Fibroblast of skin of right quadriceps (primary cell): ENCODE measurements around the gene NHLRC4.

ENCODE experiments used
- DNase-seq: peaks from one replicate; pipeline ENCODE4 v3.0.0-alpha.2; 2013

The NHLRC4 gene

GRCh38 chr16:568401-569258, 1.8 kb downstream of the NHLRC4 start:
- no peak for DNase-seq

- DNase-seq, result peak; percentile 56
These were observed 2.8 kb downstream of the NHLRC4 start, which contains the start of gene PIGQ for GRCh38 chr16:569445-570254. PIGQ (plus strand) TSS chr16:569968; CDS start chr16:574075, 4,107 bp downstream.

- DNase-seq, result no peak
These were observed 6.3 kb downstream of the NHLRC4 start for GRCh38 chr16:572865-573650.

GRCh38 chr16:574021-574760, 7.4 kb downstream of the NHLRC4 start:
- no peak for DNase-seq

- DNase-seq, result no peak
These were observed 8.8 kb downstream of the NHLRC4 start for GRCh38 chr16:575354-576196.

GRCh38 chr16:576197-576822, 9.5 kb downstream of the NHLRC4 start:
- no peak for DNase-seq

- DNase-seq, result no peak
These were observed 10.0 kb downstream of the NHLRC4 start for GRCh38 chr16:576823-577201.

- DNase-seq, result no peak
These were observed 11.0 kb downstream of the NHLRC4 start for GRCh38 chr16:577796-578195.

GRCh38 chr16:578232-578869, 11.5 kb downstream of the NHLRC4 start:
- DNase-seq, result no peak

GRCh38 chr16:578870-579405, 12.1 kb downstream of the NHLRC4 start:
- peak; percentile 58 for DNase-seq

GRCh38 chr16:580141-580945, 13.5 kb downstream of the NHLRC4 start:
- no peak for DNase-seq

- DNase-seq, result no peak
These were observed 14.2 kb downstream of the NHLRC4 start for GRCh38 chr16:580946-581498.

- no peak for DNase-seq
These were observed 15.4 kb downstream of the NHLRC4 start for GRCh38 chr16:582218-582613.

GRCh38 chr16:582614-583331, 16.0 kb downstream of the NHLRC4 start:
- DNase-seq, result no peak

- no peak for DNase-seq
These were observed 16.6 kb downstream of the NHLRC4 start for GRCh38 chr16:583470-583814.

GRCh38 chr16:583815-584591, 17.2 kb downstream of the NHLRC4 start:
- no peak for DNase-seq

GRCh38 chr16:585351-585750, 18.5 kb downstream of the NHLRC4 start:
- no peak for DNase-seq
